NCI-H146 treated with DMSO at 0.1 percent for 48 hours (cell line): Measurements from ENCODE around the gene ZNF783.

Experiments
- DNase-seq: peaks from one replicate; lab custom pipeline; 2025; ENCODE audit not compliant: unreplicated experiment; lab: John Stamatoyannopoulos, UW

The ZNF783 gene

GRCh38 chr7:149280661-149281507 is 18.9 kb downstream of the ZNF783 start:
- no peak for DNase-seq

GRCh38 chr7:149281508-149282330 is 19.7 kb downstream of the ZNF783 start:
- DNase-seq, result no peak

- no peak for DNase-seq
These were observed 20.3 kb downstream of the ZNF783 start for GRCh38 chr7:149282331-149282655.

- DNase-seq, result no peak
These were observed 21.3 kb downstream of the ZNF783 start for GRCh38 chr7:149283321-149283720.

- peak; percentile 36 for DNase-seq
These were observed 22.3 kb downstream of the ZNF783 start for GRCh38 chr7:149284343-149284742.

GRCh38 chr7:149284850-149285585 is 23.0 kb downstream of the ZNF783 start:
- peak; percentile 90 for DNase-seq

- DNase-seq, result peak; percentile 3
These were observed 23.6 kb downstream of the ZNF783 start for GRCh38 chr7:149285603-149286002.

- DNase-seq, result no peak
These were observed 24.9 kb downstream of the ZNF783 start for GRCh38 chr7:149286811-149287400.

GRCh38 chr7:149287622-149288021 is 25.6 kb downstream of the ZNF783 start:
- no peak for DNase-seq

- DNase-seq, result no peak
These were observed 27.3 kb downstream of the ZNF783 start for GRCh38 chr7:149289262-149289661.

GRCh38 chr7:149289856-149290255 is 27.9 kb downstream of the ZNF783 start:
- no peak for DNase-seq

GRCh38 chr7:149291036-149291780 is 29.2 kb downstream of the ZNF783 start:
- no peak for DNase-seq

- DNase-seq, result no peak
These were observed 29.9 kb downstream of the ZNF783 start for GRCh38 chr7:149291781-149292461.

- no peak for DNase-seq
These were observed 30.4 kb downstream of the ZNF783 start for GRCh38 chr7:149292462-149292823.

- no peak for DNase-seq
These were observed 31.3 kb downstream of the ZNF783 start for GRCh38 chr7:149293338-149293737.

- no peak for DNase-seq
These were observed 32.1 kb downstream of the ZNF783 start for GRCh38 chr7:149293946-149294633.

GRCh38 chr7:149294634-149295480 is 32.9 kb downstream of the ZNF783 start:
- no peak for DNase-seq

GRCh38 chr7:149295481-149295850 is 33.5 kb downstream of the ZNF783 start:
- DNase-seq, result no peak

GRCh38 chr7:149296368-149296767 is 34.4 kb downstream of the ZNF783 start:
- DNase-seq, result no peak
